Measurements from ENCODE around the gene UBE2E2.

The UBE2E2 gene

DNA sequence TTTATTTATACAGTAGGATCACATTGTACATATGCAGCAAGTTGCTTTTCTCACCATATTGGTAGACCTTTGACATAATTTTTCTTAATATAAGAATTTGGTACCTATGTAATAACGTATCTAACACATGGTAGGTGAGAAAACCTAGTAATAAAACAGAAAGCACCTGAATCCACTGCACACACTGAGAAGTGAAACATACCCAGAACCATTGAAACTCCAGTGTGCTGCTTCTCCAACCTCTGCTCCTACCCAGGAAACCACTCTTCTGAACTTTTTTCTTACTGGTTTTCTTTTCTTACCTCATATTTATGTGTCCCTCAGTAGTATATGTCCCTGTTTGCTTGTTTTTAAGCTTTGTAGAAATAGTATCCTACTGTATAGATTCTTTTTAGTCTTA is 293.0 kb downstream of the UBE2E2 start:
- TF ChIP-seq, protein P1, sequence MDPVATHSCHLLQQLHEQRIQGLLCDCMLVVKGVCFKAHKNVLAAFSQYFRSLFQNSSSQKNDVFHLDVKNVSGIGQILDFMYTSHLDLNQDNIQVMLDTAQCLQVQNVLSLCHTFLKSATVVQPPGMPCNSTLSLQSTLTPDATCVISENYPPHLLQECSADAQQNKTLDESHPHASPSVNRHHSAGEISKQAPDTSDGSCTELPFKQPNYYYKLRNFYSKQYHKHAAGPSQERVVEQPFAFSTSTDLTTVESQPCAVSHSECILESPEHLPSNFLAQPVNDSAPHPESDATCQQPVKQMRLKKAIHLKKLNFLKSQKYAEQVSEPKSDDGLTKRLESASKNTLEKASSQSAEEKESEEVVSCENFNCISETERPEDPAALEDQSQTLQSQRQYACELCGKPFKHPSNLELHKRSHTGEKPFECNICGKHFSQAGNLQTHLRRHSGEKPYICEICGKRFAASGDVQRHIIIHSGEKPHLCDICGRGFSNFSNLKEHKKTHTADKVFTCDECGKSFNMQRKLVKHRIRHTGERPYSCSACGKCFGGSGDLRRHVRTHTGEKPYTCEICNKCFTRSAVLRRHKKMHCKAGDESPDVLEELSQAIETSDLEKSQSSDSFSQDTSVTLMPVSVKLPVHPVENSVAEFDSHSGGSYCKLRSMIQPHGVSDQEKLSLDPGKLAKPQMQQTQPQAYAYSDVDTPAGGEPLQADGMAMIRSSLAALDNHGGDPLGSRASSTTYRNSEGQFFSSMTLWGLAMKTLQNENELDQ (tag by site-specific recombination; IDR thresholded peaks at IDR 0.05; ENCODE audit: low read depth) = no peak
- TF ChIP-seq GLI4 (tag by site-specific recombination; IDR thresholded peaks at IDR 0.05) (no peak), ZNF146 (tag by site-specific recombination; IDR thresholded peaks at IDR 0.05) (no peak), ZNF169 (tag by site-specific recombination; IDR thresholded peaks at IDR 0.05) (no peak), SP7 (tag by site-specific recombination; IDR thresholded peaks at IDR 0.05) (no peak), ZNF10 (tag by site-specific recombination; IDR thresholded peaks at IDR 0.05) (no peak), REPIN1 (tag by site-specific recombination; IDR thresholded peaks at IDR 0.05; ENCODE audit: low read depth) (no peak), ZNF157 (tag by site-specific recombination; IDR thresholded peaks at IDR 0.05) (no peak), ZFHX2 (tag by site-specific recombination; conservative IDR thresholded peaks at IDR 0.05) (no peak), EGR2 (tag by site-specific recombination; IDR thresholded peaks at IDR 0.05; ENCODE audit: low read depth) (no peak), TCF7L2 (IDR thresholded peaks at IDR 0.05; ENCODE audit: borderline replicate concordance, low read depth, low read length) (no peak), ZNF514 (tag by site-specific recombination; IDR thresholded peaks at IDR 0.05) (no peak), ZNF274 (IDR thresholded peaks at IDR 0.05; ENCODE audit: low read length) (no peak), ZNF274 (tag by site-specific recombination; IDR thresholded peaks at IDR 0.05; ENCODE audit: borderline replicate concordance) (no peak), ZNF747 (tag by site-specific recombination; IDR thresholded peaks at IDR 0.05) (no peak)
- TF ChIP-seq, protein P2, sequence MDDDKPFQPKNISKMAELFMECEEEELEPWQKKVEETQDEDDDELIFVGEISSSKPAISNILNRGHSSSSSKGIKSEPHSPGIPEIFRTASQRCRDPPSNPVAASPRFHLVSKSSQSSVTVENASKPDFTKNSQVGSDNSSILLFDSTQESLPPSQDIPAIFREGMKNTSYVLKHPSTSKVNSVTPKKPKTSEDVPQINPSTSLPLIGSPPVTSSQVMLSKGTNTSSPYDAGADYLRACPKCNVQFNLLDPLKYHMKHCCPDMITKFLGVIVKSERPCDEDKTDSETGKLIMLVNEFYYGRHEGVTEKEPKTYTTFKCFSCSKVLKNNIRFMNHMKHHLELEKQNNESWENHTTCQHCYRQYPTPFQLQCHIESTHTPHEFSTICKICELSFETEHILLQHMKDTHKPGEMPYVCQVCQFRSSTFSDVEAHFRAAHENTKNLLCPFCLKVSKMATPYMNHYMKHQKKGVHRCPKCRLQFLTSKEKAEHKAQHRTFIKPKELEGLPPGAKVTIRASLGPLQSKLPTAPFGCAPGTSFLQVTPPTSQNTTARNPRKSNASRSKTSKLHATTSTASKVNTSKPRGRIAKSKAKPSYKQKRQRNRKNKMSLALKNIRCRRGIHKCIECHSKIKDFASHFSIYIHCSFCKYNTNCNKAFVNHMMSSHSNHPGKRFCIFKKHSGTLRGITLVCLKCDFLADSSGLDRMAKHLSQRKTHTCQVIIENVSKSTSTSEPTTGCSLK (tag by site-specific recombination; IDR thresholded peaks at IDR 0.05) = no peak
- TF ChIP-seq, protein P3, sequence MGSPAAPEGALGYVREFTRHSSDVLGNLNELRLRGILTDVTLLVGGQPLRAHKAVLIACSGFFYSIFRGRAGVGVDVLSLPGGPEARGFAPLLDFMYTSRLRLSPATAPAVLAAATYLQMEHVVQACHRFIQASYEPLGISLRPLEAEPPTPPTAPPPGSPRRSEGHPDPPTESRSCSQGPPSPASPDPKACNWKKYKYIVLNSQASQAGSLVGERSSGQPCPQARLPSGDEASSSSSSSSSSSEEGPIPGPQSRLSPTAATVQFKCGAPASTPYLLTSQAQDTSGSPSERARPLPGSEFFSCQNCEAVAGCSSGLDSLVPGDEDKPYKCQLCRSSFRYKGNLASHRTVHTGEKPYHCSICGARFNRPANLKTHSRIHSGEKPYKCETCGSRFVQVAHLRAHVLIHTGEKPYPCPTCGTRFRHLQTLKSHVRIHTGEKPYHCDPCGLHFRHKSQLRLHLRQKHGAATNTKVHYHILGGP (tag by site-specific recombination; IDR thresholded peaks at IDR 0.05) = no peak
- CTCF ChIA-PET = no interaction called here
- H3K4me3 ChIP-seq (ENCODE audit: low read depth, low read length) = no peak overlapping the region
- H3K4me1 ChIP-seq (ENCODE audit: control insufficient read depth, insufficient read depth, low read length) = peaks cover 8% of the 10 kb centered on the region
- POLR2A ChIA-PET = no interaction called here
- H3K9me3 ChIP-seq (ENCODE audit: control insufficient read depth, insufficient read depth, low read depth, low read length) = no peaks in the 10 kb centered on the region
- no peak overlapping the region for H3K27ac ChIP-seq (ENCODE audit: extremely low read depth, low read depth, low read length)
- no peaks in the 10 kb centered on the region for H3K36me3 ChIP-seq (ENCODE audit: control insufficient read depth in 2 of 2, insufficient read depth in 1 of 2, low read length in 2 of 2)

DNA sequence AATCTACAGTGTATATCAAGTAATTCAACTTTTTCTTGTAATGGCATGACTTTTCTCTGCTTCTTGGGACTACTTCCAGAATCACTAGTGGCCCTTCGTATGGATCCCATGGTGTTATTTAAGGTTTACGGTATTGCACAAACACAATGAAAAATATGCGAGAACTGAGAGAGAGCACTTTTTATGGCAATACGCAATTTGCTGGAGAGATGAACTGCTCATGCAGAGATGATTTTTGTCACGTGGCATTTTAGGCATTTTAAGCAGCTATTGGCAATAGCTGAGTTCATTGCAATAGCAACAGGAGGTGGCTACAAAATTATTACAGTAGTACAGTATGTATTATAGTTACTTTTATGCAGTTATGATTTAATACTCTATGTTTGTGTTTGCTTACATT is 294.0 kb downstream of the UBE2E2 start:
- ChIA-PET POLR2A (no interaction called here), CTCF (no interaction called here)
- Histone ChIP-seq H3K27ac (ENCODE audit: extremely low read depth, low read depth, low read length) (no peak overlapping the region), H3K36me3 (ENCODE audit: control insufficient read depth in 2 of 2, insufficient read depth in 1 of 2, low read length in 2 of 2) (no peaks in the 10 kb centered on the region), H3K4me3 (ENCODE audit: low read depth, low read length) (no peak overlapping the region), H3K4me1 (ENCODE audit: control insufficient read depth, insufficient read depth, low read length) (peaks cover 8% of the 10 kb centered on the region), H3K9me3 (ENCODE audit: control insufficient read depth, insufficient read depth, low read depth, low read length) (no peaks in the 10 kb centered on the region)
- TF ChIP-seq, protein P4, sequence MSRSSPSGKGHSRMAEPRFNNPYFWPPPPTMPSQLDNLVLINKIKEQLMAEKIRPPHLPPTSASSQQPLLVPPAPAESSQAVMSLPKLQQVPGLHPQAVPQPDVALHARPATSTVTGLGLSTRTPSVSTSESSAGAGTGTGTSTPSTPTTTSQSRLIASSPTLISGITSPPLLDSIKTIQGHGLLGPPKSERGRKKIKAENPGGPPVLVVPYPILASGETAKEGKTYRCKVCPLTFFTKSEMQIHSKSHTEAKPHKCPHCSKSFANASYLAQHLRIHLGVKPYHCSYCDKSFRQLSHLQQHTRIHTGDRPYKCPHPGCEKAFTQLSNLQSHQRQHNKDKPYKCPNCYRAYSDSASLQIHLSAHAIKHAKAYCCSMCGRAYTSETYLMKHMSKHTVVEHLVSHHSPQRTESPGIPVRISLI (tag by site-specific recombination; IDR thresholded peaks at IDR 0.05) = no peak
- TF ChIP-seq ZBTB20 (tag by site-specific recombination; IDR thresholded peaks at IDR 0.05) (peak; percentile 34; the same call in 1 of the 2 replicates), GFI1B (tag by site-specific recombination; IDR thresholded peaks at IDR 0.05) (no peak)
- TF ChIP-seq, protein P5, sequence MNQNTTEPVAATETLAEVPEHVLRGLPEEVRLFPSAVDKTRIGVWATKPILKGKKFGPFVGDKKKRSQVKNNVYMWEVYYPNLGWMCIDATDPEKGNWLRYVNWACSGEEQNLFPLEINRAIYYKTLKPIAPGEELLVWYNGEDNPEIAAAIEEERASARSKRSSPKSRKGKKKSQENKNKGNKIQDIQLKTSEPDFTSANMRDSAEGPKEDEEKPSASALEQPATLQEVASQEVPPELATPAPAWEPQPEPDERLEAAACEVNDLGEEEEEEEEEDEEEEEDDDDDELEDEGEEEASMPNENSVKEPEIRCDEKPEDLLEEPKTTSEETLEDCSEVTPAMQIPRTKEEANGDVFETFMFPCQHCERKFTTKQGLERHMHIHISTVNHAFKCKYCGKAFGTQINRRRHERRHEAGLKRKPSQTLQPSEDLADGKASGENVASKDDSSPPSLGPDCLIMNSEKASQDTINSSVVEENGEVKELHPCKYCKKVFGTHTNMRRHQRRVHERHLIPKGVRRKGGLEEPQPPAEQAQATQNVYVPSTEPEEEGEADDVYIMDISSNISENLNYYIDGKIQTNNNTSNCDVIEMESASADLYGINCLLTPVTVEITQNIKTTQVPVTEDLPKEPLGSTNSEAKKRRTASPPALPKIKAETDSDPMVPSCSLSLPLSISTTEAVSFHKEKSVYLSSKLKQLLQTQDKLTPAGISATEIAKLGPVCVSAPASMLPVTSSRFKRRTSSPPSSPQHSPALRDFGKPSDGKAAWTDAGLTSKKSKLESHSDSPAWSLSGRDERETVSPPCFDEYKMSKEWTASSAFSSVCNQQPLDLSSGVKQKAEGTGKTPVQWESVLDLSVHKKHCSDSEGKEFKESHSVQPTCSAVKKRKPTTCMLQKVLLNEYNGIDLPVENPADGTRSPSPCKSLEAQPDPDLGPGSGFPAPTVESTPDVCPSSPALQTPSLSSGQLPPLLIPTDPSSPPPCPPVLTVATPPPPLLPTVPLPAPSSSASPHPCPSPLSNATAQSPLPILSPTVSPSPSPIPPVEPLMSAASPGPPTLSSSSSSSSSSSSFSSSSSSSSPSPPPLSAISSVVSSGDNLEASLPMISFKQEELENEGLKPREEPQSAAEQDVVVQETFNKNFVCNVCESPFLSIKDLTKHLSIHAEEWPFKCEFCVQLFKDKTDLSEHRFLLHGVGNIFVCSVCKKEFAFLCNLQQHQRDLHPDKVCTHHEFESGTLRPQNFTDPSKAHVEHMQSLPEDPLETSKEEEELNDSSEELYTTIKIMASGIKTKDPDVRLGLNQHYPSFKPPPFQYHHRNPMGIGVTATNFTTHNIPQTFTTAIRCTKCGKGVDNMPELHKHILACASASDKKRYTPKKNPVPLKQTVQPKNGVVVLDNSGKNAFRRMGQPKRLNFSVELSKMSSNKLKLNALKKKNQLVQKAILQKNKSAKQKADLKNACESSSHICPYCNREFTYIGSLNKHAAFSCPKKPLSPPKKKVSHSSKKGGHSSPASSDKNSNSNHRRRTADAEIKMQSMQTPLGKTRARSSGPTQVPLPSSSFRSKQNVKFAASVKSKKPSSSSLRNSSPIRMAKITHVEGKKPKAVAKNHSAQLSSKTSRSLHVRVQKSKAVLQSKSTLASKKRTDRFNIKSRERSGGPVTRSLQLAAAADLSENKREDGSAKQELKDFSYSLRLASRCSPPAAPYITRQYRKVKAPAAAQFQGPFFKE (tag by site-specific recombination; IDR thresholded peaks at IDR 0.05; ENCODE audit: borderline replicate concordance) = no peak
- TF ChIP-seq, protein P6, sequence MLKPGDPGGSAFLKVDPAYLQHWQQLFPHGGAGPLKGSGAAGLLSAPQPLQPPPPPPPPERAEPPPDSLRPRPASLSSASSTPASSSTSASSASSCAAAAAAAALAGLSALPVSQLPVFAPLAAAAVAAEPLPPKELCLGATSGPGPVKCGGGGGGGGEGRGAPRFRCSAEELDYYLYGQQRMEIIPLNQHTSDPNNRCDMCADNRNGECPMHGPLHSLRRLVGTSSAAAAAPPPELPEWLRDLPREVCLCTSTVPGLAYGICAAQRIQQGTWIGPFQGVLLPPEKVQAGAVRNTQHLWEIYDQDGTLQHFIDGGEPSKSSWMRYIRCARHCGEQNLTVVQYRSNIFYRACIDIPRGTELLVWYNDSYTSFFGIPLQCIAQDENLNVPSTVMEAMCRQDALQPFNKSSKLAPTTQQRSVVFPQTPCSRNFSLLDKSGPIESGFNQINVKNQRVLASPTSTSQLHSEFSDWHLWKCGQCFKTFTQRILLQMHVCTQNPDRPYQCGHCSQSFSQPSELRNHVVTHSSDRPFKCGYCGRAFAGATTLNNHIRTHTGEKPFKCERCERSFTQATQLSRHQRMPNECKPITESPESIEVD (tag by site-specific recombination; IDR thresholded peaks at IDR 0.05) = peak; percentile 87

All from HEK293 (cell line).